K562 (cell line): ENCODE results near the gene GRK3.
A peak's percentile ranks its signal among the peaks of the same experiment; 100 is the strongest.

Experiments
- CSDE1 ChIP-seq, 2 experiments: fragments of 450-650 bp; IDR thresholded peaks; 2 replicates each; pipeline ENCODE4 v1.6.1; 2016; ENCODE audit warnings: mild to moderate bottlenecking in 1 of 2
- GABPA ChIP-seq: fragments of 200-800 bp; sonication (Bioruptor generic); conservative IDR thresholded peaks from 2 replicates; pipeline ENCODE4 v1.6.1; 2016; ENCODE audit warnings: low read depth, missing genetic modification characterization, missing compliant biosample characterization
- IRF2 ChIP-seq: sonication (generic); formaldehyde crosslinking; IDR thresholded peaks from 2 replicates; pipeline ENCODE4 v1.8.1; 2022; ENCODE audit warnings: mild to moderate bottlenecking, missing genetic modification reagents
- POLR2A ChIP-seq: fragments of 450-650 bp; conservative IDR thresholded peaks from 2 replicates; pipeline ENCODE4 v1.6.1; 2016
- SOX6 ChIP-seq: fragments of 450-650 bp; IDR thresholded peaks from 2 replicates; pipeline ENCODE4 v1.6.1; 2014; ENCODE audit warnings: mild to moderate bottlenecking
- TCF7L2 ChIP-seq: fragments of 150-350 bp; IDR thresholded peaks from 2 replicates; pipeline ENCODE4 v1.6.1; 2016; ENCODE audit warnings: low read depth, mild to moderate bottlenecking, low read length, moderate library complexity
- XRCC5 ChIP-seq: fragments of 200-400 bp; formaldehyde crosslinking; IDR thresholded peaks from 2 replicates; pipeline ENCODE4 v1.6.1; 2017; ENCODE audit warnings: low read depth, mild to moderate bottlenecking, low read length
- ZNF3 ChIP-seq: fragments of 250-450 bp; sonication (Bioruptor Pico); IDR thresholded peaks from 2 replicates; pipeline ENCODE4 v1.5.0; 2021; ENCODE audit warnings: mild to moderate bottlenecking, moderate library complexity
- ZNF384 ChIP-seq: IDR thresholded peaks from 2 replicates; pipeline ENCODE4 v1.6.1; 2012; ENCODE audit warnings: low read depth, low read length, improper control_type of control experiment
- TF ChIP-seq, protein P1 (sequence below), 2 experiments: IDR thresholded peaks; 2 replicates each; pipeline ENCODE4 v1.6.1; 2012; ENCODE audit warnings: improper control_type of control experiment in 2 of 2, low read depth in 2 of 2, low read length in 2 of 2, borderline replicate concordance in 1 of 2
- TF ChIP-seq, protein P2 (sequence below), 2 experiments: fragments of 200-800 bp in 1 of 2; sonication (Bioruptor generic) in 1 of 2; sonication (generic) in 1 of 2; formaldehyde crosslinking in 1 of 2; IDR thresholded peaks in 1 of 2; conservative IDR thresholded peaks in 1 of 2; 2 replicates each; pipeline versions ENCODE4 v1.5.0 to v1.6.1; 2016 to 2020; ENCODE audit warnings: missing compliant biosample characterization in 1 of 2, missing genetic modification characterization in 1 of 2, missing genetic modification reagents in 1 of 2
- TF ChIP-seq, protein P3 (sequence below), 2 experiments: fragments of 450-650 bp; formaldehyde crosslinking in 1 of 2; IDR thresholded peaks; 2 replicates each; pipeline versions ENCODE4 v1.4.0 to v1.6.1; 2014 to 2020; ENCODE audit warnings: mild to moderate bottlenecking in 2 of 2, borderline replicate concordance in 1 of 2, low read depth in 1 of 2
- TF ChIP-seq, protein P4 (sequence below): fragments of 450-650 bp; formaldehyde crosslinking; IDR thresholded peaks from 2 replicates; pipeline ENCODE4 v1.4.0; 2022; ENCODE audit warnings: mild to moderate bottlenecking, moderate library complexity
- TF ChIP-seq, protein P5 (sequence below), 3 experiments: IDR thresholded peaks in 2 of 3; conservative IDR thresholded peaks in 1 of 3; 2 replicates each; pipeline ENCODE4 v1.5.1; 2011 to 2012; ENCODE audit warnings: low read length in 3 of 3, mild to moderate bottlenecking in 3 of 3, control low read depth in 2 of 3, improper control_type of control experiment in 1 of 3, inconsistent platforms in 1 of 3, low read depth in 1 of 3, mixed read lengths in 1 of 3, moderate library complexity in 1 of 3; ENCODE audit not compliant: insufficient read depth in 2 of 3

DNA sequence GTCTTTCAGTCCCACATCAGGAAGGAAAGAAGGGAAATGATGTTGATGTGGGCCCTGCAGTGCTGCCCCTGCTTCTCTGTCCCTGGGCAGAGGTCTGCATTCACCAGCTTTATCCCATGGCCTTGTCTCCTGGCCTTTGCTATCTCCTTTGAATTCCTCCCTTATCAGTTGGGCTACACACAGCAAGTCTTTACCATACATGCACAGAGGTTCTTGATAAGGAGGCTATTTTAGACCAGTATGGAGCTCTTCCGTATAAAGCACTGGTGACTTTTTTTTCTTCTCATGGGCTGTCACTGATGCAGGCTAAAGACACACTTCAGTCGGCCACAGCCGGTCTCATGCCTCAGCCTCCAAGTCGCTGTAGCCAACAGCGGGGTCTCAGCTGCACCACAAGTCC is 197.7 kb downstream of the GRK3 start:
- TF ChIP-seq, protein P1, sequence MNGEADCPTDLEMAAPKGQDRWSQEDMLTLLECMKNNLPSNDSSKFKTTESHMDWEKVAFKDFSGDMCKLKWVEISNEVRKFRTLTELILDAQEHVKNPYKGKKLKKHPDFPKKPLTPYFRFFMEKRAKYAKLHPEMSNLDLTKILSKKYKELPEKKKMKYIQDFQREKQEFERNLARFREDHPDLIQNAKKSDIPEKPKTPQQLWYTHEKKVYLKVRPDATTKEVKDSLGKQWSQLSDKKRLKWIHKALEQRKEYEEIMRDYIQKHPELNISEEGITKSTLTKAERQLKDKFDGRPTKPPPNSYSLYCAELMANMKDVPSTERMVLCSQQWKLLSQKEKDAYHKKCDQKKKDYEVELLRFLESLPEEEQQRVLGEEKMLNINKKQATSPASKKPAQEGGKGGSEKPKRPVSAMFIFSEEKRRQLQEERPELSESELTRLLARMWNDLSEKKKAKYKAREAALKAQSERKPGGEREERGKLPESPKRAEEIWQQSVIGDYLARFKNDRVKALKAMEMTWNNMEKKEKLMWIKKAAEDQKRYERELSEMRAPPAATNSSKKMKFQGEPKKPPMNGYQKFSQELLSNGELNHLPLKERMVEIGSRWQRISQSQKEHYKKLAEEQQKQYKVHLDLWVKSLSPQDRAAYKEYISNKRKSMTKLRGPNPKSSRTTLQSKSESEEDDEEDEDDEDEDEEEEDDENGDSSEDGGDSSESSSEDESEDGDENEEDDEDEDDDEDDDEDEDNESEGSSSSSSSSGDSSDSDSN (IDR thresholded peaks at IDR 0.05; ENCODE audit: borderline replicate concordance in 1 of 2, low read depth in 2 of 2, low read length in 2 of 2), result no peak
- no peak for TF ChIP-seq XRCC5
- TF ChIP-seq GABPA (tag), result no peak
- TF ChIP-seq ZNF3 (CRISPR knock-in tag), result no peak
- TF ChIP-seq TCF7L2, result no peak
- TF ChIP-seq, protein P2, sequence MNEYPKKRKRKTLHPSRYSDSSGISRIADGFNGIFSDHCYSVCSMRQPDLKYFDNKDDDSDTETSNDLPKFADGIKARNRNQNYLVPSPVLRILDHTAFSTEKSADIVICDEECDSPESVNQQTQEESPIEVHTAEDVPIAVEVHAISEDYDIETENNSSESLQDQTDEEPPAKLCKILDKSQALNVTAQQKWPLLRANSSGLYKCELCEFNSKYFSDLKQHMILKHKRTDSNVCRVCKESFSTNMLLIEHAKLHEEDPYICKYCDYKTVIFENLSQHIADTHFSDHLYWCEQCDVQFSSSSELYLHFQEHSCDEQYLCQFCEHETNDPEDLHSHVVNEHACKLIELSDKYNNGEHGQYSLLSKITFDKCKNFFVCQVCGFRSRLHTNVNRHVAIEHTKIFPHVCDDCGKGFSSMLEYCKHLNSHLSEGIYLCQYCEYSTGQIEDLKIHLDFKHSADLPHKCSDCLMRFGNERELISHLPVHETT (CRISPR knock-in tag; conservative IDR thresholded peaks at IDR 0.05 in 1 of 2, IDR thresholded peaks at IDR 0.05 in 1 of 2), result no peak
- no peak for TF ChIP-seq POLR2A
- peak; percentile 84 for TF ChIP-seq SOX6
- no peak for TF ChIP-seq IRF2
- TF ChIP-seq, protein P3, sequence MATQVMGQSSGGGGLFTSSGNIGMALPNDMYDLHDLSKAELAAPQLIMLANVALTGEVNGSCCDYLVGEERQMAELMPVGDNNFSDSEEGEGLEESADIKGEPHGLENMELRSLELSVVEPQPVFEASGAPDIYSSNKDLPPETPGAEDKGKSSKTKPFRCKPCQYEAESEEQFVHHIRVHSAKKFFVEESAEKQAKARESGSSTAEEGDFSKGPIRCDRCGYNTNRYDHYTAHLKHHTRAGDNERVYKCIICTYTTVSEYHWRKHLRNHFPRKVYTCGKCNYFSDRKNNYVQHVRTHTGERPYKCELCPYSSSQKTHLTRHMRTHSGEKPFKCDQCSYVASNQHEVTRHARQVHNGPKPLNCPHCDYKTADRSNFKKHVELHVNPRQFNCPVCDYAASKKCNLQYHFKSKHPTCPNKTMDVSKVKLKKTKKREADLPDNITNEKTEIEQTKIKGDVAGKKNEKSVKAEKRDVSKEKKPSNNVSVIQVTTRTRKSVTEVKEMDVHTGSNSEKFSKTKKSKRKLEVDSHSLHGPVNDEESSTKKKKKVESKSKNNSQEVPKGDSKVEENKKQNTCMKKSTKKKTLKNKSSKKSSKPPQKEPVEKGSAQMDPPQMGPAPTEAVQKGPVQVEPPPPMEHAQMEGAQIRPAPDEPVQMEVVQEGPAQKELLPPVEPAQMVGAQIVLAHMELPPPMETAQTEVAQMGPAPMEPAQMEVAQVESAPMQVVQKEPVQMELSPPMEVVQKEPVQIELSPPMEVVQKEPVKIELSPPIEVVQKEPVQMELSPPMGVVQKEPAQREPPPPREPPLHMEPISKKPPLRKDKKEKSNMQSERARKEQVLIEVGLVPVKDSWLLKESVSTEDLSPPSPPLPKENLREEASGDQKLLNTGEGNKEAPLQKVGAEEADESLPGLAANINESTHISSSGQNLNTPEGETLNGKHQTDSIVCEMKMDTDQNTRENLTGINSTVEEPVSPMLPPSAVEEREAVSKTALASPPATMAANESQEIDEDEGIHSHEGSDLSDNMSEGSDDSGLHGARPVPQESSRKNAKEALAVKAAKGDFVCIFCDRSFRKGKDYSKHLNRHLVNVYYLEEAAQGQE (IDR thresholded peaks at IDR 0.05; ENCODE audit: borderline replicate concordance), result no peak
- TF ChIP-seq, protein P3 (CRISPR knock-in tag; IDR thresholded peaks at IDR 0.05; ENCODE audit: low read depth), result no peak
- no peak for TF ChIP-seq CSDE1 (IDR thresholded peaks at IDR 0.05)
- TF ChIP-seq, protein P4, sequence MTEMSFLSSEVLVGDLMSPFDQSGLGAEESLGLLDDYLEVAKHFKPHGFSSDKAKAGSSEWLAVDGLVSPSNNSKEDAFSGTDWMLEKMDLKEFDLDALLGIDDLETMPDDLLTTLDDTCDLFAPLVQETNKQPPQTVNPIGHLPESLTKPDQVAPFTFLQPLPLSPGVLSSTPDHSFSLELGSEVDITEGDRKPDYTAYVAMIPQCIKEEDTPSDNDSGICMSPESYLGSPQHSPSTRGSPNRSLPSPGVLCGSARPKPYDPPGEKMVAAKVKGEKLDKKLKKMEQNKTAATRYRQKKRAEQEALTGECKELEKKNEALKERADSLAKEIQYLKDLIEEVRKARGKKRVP, result no peak
- TF ChIP-seq ZNF384, result peak; percentile 70; the same call in 1 of the 2 replicates
- TF ChIP-seq, protein P5, sequence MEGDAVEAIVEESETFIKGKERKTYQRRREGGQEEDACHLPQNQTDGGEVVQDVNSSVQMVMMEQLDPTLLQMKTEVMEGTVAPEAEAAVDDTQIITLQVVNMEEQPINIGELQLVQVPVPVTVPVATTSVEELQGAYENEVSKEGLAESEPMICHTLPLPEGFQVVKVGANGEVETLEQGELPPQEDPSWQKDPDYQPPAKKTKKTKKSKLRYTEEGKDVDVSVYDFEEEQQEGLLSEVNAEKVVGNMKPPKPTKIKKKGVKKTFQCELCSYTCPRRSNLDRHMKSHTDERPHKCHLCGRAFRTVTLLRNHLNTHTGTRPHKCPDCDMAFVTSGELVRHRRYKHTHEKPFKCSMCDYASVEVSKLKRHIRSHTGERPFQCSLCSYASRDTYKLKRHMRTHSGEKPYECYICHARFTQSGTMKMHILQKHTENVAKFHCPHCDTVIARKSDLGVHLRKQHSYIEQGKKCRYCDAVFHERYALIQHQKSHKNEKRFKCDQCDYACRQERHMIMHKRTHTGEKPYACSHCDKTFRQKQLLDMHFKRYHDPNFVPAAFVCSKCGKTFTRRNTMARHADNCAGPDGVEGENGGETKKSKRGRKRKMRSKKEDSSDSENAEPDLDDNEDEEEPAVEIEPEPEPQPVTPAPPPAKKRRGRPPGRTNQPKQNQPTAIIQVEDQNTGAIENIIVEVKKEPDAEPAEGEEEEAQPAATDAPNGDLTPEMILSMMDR (IDR thresholded peaks at IDR 0.05 in 2 of 3, conservative IDR thresholded peaks at IDR 0.05 in 1 of 3; ENCODE audit: insufficient read depth in 2 of 3, low read depth in 1 of 3, low read length in 3 of 3), result no peak
